SH-SY5Y (cell line): ENCODE measurements around the gene PAX7.

Experiments used
- GATA2 ChIP-seq: IDR thresholded peaks from 2 replicates; pipeline ENCODE4 v1.6.1; 2011; ENCODE audit warnings: mild to moderate bottlenecking, low read depth, low read length
- GATA3 ChIP-seq: IDR thresholded peaks from 2 replicates; pipeline ENCODE4 v1.6.1; 2011; ENCODE audit warnings: low read depth, mild to moderate bottlenecking, low read length, moderate library complexity

- TF ChIP-seq GATA3 (no peak), GATA2 (no peak)
Measured at GRCh38 chr1:18618546-18619466, 11.8 kb upstream of the PAX7 start.
